ENCODE measurements around the gene CCDC201.

DNA sequence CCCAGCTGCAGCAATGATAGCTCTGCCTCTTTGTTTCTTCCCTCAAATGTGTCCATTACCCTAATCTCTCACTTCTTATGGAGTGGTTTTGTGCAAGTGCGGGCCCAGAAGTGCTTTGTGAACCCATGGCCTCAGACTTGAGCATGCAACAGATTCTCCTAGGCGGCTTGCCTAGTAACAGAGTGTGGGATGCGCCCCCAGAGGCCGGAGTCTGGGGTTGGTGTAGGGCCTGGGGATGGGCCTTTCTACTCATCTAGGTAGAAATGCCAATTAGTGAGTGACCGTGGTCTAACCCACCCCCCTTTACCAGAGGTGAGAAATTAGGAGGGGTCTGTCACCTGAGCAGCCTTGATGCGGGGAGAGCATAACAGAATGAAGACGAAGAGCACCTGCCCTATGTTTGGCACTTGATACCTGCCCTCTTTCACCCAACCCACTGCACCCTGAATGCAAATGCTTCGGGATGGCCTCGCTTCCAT, 8.4 kb upstream of the CCDC201 start:
- TF ChIP-seq, protein P1, sequence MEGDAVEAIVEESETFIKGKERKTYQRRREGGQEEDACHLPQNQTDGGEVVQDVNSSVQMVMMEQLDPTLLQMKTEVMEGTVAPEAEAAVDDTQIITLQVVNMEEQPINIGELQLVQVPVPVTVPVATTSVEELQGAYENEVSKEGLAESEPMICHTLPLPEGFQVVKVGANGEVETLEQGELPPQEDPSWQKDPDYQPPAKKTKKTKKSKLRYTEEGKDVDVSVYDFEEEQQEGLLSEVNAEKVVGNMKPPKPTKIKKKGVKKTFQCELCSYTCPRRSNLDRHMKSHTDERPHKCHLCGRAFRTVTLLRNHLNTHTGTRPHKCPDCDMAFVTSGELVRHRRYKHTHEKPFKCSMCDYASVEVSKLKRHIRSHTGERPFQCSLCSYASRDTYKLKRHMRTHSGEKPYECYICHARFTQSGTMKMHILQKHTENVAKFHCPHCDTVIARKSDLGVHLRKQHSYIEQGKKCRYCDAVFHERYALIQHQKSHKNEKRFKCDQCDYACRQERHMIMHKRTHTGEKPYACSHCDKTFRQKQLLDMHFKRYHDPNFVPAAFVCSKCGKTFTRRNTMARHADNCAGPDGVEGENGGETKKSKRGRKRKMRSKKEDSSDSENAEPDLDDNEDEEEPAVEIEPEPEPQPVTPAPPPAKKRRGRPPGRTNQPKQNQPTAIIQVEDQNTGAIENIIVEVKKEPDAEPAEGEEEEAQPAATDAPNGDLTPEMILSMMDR (IDR thresholded peaks at IDR 0.05), result no peak
- TF ChIP-seq POLR2A (IDR thresholded peaks at IDR 0.05), result no peak

Measured in lower leg skin (tissue), 3 donors.